ENCODE data around the gene PCGF1.

PCGF1 gene

DNA sequence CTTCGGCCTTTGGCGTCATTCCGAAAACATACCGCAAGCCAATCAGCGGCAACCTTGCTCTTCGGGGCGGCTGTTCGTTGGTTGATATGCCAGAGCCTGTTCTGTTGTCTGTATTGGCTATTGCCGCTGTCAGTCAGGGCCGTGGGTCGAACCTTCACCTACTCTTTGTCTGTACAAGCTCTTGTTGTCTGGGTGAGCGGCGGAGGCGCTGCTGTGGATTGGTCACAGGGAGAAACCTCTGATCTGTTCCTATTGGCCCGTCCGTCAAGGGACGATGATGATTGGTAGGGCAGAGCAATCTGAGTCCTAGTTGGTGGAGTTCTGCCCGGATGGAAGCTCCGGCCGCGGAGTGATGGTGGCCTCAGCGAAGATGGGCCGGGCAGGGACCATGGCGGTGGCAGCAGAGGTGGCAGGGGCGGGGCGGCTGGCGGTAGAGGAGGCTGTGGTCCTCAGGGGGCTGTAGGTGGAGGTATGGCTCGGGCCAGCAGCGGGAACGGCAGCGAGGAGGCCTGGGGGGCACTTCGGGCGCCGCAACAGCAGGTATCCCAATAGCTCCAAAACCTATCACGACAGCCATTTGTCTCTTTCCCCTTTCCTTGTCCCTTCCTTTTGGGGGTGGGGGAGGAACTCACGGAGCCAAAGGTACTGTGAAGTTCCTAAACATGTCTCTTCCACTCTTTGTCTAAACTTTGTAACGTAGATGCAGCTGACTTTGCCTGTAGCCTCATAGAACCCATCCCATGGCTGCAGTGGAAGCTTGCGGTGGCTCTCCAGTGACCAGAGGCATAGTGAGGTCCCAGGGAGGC, 49.2 kb downstream of the PCGF1 start, which contains the start of gene WBP1:
WBP1 (plus strand) TSS at position 307 of the 806 bp plus-strand sequence; CDS start at position 472, 165 bp downstream.
- Histone ChIP-seq H3K4me1 (ENCODE audit: insufficient read depth, low read length, severe bottlenecking) (peaks cover 42% of the 10 kb centered on the region), H3K9me2 (ENCODE audit: low read depth, low read length) (no peaks in the 10 kb centered on the region), H3K4me3 (ENCODE audit: low read depth, low read length, poor library complexity, severe bottlenecking) (peak within 1 kb of the TSS; percentile 80), H3K9me3 (ENCODE audit: low read length) (no peaks in the 10 kb centered on the region), H3K4me2 (ENCODE audit: low read length) (peak within 1 kb of the TSS; percentile 99), H3F3A (ENCODE audit: insufficient read depth, low read length) (no peaks in the 10 kb centered on the region), H3K9ac (ENCODE audit: low read length) (peak within 1 kb of the TSS; percentile 97), H3K27me3 (ENCODE audit: insufficient read depth, low read length) (no peaks in the 10 kb centered on the region), H3K79me2 (ENCODE audit: insufficient read depth, low read length) (no peaks in the 10 kb centered on the region), H3K27ac (ENCODE audit: low read depth, low read length, poor library complexity, severe bottlenecking) (peak within 1 kb of the TSS; percentile 92), H2AFZ (ENCODE audit: low read length) (no peak within 1 kb of the TSS), H3K36me3 (ENCODE audit: insufficient read depth, low read length) (peaks cover 28% of the 10 kb centered on the region; the same call in 1 of the 2 replicates), H4K20me1 (ENCODE audit: insufficient read depth, low read length) (no peaks in the 10 kb centered on the region)
- TF ChIP-seq EZH2 (IDR thresholded peaks at IDR 0.05; ENCODE audit: borderline replicate concordance, low read length) = no peak
- TF ChIP-seq, protein P1, sequence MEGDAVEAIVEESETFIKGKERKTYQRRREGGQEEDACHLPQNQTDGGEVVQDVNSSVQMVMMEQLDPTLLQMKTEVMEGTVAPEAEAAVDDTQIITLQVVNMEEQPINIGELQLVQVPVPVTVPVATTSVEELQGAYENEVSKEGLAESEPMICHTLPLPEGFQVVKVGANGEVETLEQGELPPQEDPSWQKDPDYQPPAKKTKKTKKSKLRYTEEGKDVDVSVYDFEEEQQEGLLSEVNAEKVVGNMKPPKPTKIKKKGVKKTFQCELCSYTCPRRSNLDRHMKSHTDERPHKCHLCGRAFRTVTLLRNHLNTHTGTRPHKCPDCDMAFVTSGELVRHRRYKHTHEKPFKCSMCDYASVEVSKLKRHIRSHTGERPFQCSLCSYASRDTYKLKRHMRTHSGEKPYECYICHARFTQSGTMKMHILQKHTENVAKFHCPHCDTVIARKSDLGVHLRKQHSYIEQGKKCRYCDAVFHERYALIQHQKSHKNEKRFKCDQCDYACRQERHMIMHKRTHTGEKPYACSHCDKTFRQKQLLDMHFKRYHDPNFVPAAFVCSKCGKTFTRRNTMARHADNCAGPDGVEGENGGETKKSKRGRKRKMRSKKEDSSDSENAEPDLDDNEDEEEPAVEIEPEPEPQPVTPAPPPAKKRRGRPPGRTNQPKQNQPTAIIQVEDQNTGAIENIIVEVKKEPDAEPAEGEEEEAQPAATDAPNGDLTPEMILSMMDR (IDR thresholded peaks at IDR 0.05; ENCODE audit: low read length) = no peak

DNA sequence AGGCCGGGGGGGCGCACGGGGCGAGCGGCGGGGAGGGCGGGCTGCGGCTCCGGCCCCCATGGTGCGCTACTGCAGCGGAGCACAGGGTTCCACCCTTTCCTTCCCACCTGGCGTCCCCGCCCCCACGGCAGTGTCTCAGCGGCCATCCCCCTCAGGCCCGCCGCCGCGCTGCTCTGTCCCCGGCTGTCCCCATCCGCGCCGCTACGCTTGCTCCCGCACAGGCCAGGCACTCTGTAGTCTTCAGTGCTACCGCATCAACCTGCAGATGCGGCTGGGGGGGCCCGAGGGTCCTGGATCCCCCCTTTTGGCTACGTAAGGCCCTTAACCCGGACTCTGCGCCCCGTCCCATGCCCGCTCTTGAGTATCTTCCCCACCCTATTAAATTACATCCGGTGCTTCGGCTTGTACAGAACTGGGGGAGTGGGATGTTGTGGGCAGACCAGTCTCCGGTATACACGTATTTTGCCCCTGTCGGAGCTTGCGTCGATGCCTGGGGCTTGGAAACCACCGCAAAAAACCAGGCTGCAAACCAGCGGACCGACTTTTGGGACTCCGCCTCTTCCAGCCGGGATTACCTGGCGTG, 49.9 kb downstream of the PCGF1 start:
- peak overlapping the region; percentile 92 for H3K27ac ChIP-seq (ENCODE audit: low read depth, low read length, poor library complexity, severe bottlenecking)
- peaks cover 21% of the 10 kb centered on the region; the same call in 1 of the 2 replicates for H3K36me3 ChIP-seq (ENCODE audit: insufficient read depth, low read length)
- H3K4me1 ChIP-seq (ENCODE audit: insufficient read depth, low read length, severe bottlenecking) = peaks cover 46% of the 10 kb centered on the region
- no peaks in the 10 kb centered on the region for H3F3A ChIP-seq (ENCODE audit: insufficient read depth, low read length)
- no peak overlapping the region for H2AFZ ChIP-seq (ENCODE audit: low read length)
- H3K9ac ChIP-seq (ENCODE audit: low read length) = peak overlapping the region; percentile 82
- H4K20me1 ChIP-seq (ENCODE audit: insufficient read depth, low read length) = no peaks in the 10 kb centered on the region
- H3K4me2 ChIP-seq (ENCODE audit: low read length) = peak overlapping the region; percentile 81
- peak overlapping the region; percentile 80 for H3K4me3 ChIP-seq (ENCODE audit: low read depth, low read length, poor library complexity, severe bottlenecking)
- TF ChIP-seq, protein P1 (IDR thresholded peaks at IDR 0.05; ENCODE audit: low read length) = no peak
- TF ChIP-seq EZH2 (IDR thresholded peaks at IDR 0.05; ENCODE audit: borderline replicate concordance, low read length) = no peak
- no peaks in the 10 kb centered on the region for H3K79me2 ChIP-seq (ENCODE audit: insufficient read depth, low read length)
- H3K9me2 ChIP-seq (ENCODE audit: low read depth, low read length) = no peaks in the 10 kb centered on the region
- H3K27me3 ChIP-seq (ENCODE audit: insufficient read depth, low read length) = no peaks in the 10 kb centered on the region
- no peaks in the 10 kb centered on the region for H3K9me3 ChIP-seq (ENCODE audit: low read length)

DNA sequence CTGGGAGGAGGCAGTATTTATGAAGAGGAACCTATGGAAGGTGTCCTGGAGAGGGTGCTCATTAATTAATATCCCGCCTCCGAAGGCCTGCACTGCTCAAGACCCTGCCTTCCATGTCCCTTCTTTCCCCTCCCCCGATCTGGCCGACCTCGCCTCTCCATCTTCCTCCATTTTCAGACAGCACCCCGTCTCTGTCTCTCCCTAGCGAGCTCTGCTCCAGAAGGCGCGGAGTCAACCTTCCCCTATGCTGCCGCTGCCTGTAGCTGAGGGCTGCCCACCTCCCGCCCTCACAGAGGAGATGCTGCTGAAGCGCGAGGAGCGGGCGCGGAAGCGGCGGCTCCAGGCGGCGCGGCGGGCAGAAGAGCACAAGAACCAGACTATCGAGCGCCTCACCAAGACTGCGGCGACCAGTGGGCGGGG, 50.4 kb downstream of the PCGF1 start:
- Histone ChIP-seq H3K9me2 (ENCODE audit: low read depth, low read length) (no peaks in the 10 kb centered on the region), H3K27me3 (ENCODE audit: insufficient read depth, low read length) (no peaks in the 10 kb centered on the region), H3K4me3 (ENCODE audit: low read depth, low read length, poor library complexity, severe bottlenecking) (peak overlapping the region; percentile 80), H2AFZ (ENCODE audit: low read length) (no peak overlapping the region), H3K4me2 (ENCODE audit: low read length) (peak overlapping the region; percentile 81), H3K36me3 (ENCODE audit: insufficient read depth, low read length) (peaks cover 16% of the 10 kb centered on the region; the same call in 1 of the 2 replicates), H3F3A (ENCODE audit: insufficient read depth, low read length) (no peaks in the 10 kb centered on the region), H3K9ac (ENCODE audit: low read length) (peak overlapping the region; percentile 82), H3K4me1 (ENCODE audit: insufficient read depth, low read length, severe bottlenecking) (peaks cover 51% of the 10 kb centered on the region), H4K20me1 (ENCODE audit: insufficient read depth, low read length) (no peaks in the 10 kb centered on the region), H3K79me2 (ENCODE audit: insufficient read depth, low read length) (no peaks in the 10 kb centered on the region), H3K9me3 (ENCODE audit: low read length) (no peaks in the 10 kb centered on the region), H3K27ac (ENCODE audit: low read depth, low read length, poor library complexity, severe bottlenecking) (peak overlapping the region; percentile 92)
- no peak for TF ChIP-seq EZH2 (IDR thresholded peaks at IDR 0.05; ENCODE audit: borderline replicate concordance, low read length)
- TF ChIP-seq, protein P1 (IDR thresholded peaks at IDR 0.05; ENCODE audit: low read length) = no peak
